ENCODE data around the gene PDE8B.
"Not testable (repeated sequence)": the region's sequence is repeated elsewhere in the genome, so short reads cannot be mapped to it uniquely, and the experiment has no call there.

PDE8B gene

DNA sequence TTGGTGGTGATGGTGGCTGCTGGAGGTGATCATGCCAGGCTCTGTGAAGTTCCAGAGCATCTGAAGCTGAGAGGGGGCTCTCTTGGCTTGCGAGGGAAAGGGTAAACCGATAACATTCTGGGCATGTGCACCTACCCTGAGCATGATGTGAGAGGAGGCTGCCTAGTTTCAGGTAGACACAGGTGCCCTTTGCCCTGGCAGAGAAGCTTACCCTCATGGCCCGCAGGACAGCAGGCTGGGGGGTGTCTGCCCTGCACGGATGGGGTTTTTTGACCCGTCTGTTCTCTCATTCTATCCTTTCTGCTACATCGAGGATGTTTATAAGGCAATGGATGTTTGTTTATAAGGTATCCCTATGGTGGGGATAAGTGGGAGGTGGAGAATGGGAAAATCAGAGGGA lies 148.8 kb downstream of the PDE8B start:
- no peak for DNase-seq (ENCODE audit: low read depth in 2 of 2)

- DNase-seq (ENCODE audit: low read depth in 2 of 2) = no peak
Measured at GRCh38 chr5:77360381-77360780, 149.9 kb downstream of the PDE8B start.

GRCh38 chr5:77360973-77361372 lies 150.5 kb downstream of the PDE8B start:
- DNase-seq (ENCODE audit: low read depth in 2 of 2) = no peak

DNA sequence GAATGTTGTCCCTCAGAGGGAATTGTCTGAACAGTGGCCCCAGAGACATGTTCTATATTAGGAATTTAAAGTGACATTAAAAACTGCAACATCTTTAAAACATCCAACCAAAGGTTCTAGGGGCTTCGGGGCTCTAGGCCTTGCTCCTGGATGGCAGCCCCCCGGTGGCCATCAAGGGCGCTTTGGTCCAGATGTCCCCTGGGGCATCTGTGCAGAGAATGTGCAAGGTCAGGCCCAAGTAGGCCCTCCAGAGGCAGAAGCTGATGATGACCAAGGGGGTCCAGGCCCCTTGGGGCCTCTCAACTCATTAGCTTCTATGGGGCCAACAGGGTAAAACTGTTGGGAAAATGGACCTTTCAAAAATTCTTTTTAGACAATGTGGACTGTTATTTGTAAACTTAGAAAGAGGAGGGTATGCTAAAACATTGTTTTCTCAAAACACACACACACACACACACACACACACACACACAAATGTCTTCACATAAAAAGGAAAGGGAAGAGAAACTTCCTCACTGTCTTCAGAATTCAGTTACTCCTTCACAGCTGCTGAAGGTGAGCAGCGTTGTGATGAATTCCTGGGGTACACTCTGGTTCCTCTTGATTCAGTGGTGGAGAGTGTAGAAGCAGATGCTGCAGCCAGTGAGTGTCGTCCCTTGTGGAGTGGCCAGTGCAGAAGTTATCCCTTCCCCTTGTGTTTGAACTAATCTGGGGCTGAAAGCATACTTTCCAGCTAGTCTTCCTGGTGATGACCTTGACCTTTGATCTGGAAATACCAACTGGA lies 156.4 kb downstream of the PDE8B start:
- DNase-seq (ENCODE audit: low read depth in 2 of 2) = no peak

GRCh38 chr5:77367741-77368140 lies 157.3 kb downstream of the PDE8B start:
- no peak for DNase-seq (ENCODE audit: low read depth in 2 of 2)

DNA sequence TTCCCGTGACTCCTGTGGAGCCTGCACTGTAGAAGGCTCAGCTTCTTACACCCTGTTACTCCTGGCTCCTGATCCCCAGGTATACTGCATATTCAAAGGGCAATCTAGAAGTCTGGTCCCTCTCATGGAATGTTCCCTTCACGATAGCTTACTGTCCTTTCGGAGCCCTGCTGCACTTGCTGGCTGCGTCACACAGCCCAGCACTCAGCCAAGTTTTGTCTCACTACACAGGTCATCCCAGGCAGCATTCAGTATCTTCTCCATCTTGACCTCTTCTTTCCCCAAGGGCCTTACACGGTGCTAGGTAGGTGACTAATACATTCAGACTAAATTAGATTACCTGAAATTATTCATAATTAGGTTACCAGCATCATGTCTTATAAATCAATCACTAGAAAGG lies 157.9 kb downstream of the PDE8B start:
- no peak for DNase-seq (ENCODE audit: low read depth in 2 of 2)

DNA sequence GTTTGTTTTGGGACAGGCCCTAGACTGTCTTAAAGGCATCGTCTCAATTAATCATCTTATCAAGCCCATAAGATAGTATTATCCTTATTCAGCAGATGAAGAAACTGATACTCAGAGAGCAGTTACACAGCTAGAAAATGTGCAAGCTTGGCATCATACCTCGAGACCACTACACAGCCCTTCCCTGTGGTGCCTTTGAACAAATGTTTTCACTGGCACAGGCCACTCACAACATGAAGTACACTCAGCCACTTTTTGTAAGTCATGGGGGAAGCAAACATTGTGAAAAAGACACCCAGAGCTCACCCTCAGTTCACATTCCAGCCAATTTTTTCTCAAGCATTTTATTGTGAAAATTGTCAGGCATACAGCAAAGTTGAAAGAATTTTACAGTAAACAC lies 159.1 kb downstream of the PDE8B start:
- no peak for DNase-seq (ENCODE audit: low read depth in 2 of 2)

DNA sequence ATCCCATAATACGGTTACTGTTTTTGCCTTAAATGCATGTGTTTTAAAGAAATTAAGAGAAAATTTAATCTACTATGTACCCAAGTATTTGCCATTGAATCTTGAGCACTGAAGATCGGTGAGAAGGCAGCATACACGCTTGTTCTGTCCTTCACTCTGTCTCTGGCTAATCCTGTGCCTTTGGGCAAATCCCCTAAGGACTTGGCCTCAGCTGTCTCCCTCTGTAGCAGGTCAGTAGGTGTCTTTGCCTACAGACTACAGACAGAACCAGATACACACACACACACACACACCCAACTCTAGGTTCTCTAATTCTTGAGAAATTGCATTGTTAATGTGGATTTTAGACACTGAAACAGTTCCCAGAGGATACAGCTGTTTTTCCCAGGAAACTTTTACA lies 164.2 kb downstream of the PDE8B start:
- no peak for DNase-seq (ENCODE audit: low read depth in 2 of 2)

DNA sequence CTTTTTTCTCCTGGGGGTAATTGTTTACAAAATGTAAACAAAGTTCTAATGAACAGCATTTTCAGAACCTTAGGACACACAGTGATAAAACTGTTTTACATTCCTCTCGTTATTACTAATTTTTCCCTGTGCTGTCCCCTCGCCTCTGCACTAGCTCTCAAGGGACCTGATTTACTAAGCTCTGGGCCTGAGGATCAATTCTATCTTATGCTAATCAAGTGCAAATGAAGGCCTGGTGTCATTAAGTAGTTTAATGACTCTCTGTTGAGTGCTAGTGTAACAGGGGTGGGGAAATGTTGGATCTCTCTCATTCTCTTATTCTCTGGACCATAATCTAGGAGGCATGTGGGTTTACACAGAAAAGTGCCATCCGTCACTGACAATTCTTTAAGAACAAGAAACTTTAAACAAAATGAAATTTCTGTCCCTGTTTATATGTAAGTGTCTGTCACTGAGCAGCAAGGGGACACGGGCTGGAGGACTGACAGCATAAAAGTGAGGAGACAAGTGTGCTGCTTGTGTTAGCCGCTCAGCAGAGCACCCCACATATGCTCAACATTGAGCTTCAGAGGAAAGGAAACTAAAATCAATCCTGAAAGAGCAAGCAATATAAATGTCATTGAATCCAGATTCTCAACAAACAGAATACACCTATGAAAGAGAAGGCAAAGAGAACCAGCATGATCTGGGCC lies 166.3 kb downstream of the PDE8B start:
- no peak for DNase-seq (ENCODE audit: low read depth in 2 of 2)

- peak in 1 of 2 donors; percentile 12 for DNase-seq (ENCODE audit: low read depth in 2 of 2)
Measured at GRCh38 chr5:77379558-77380061, 169.1 kb downstream of the PDE8B start.

DNA sequence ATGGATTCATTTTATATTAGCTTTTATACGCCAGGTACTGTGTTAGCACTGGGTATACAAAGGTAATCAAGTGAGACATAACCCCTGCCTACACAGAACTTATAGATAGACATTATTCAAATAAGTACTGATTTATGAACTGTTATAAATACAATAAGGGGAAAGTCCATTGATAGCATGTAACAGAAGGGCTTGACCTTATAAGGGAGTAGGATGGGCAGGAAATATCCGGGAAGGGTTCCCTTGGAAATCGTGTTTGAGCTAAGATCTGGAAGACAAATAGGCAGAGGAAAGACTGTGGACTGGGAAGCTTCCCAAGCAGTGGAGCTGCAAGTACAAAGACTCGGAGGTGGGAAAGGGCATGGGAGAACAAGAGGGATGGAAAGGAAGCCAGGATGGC lies 170.2 kb downstream of the PDE8B start:
- no peak for DNase-seq (ENCODE audit: low read depth in 2 of 2)

DNA sequence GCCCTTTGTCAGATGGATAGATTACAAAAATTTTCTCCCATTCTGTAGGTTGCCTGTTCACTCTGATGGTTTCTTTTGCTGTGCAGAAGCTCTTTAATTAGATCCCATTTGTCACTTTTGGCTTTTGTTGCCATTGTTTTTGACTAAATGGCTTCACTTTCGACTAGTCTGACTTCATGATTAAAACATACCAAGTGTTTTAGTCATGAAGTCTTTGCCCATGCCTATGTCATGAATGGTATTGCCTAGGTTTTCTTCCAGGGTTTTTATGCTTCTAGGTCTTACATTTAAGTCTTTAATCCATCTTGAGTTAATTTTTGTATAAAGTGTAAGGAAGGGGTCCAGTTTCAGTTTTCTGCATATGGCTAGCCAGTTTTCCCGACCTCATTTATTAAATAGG lies 172.9 kb downstream of the PDE8B start:
- DNase-seq (ENCODE audit: low read depth in 2 of 2) = not testable (repeated sequence)

GRCh38 chr5:77386340-77386739 lies 175.9 kb downstream of the PDE8B start:
- not testable (repeated sequence) for DNase-seq (ENCODE audit: low read depth in 2 of 2)

GRCh38 chr5:77389746-77390145 lies 179.3 kb downstream of the PDE8B start:
- DNase-seq (ENCODE audit: low read depth in 2 of 2) = no peak

DNA sequence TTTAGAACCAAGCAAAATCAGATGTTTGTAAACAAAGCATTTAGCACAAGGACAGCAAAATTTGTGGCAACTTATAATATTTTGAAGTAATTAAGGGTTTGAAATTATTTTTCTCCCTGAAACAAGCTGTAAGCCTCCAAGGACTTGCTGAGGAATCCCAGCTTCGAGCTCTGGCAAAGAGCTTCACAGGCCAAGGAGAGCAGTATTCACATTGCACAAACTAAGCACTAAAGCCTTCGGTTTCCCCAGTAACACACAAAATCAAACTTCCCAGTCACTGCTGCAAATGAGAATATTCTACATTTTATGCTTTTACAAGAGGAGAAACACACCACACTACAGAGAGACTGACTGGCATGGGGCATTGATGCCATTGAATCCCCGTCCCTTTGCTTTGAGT lies 179.7 kb downstream of the PDE8B start:
- no peak for DNase-seq (ENCODE audit: low read depth in 2 of 2)

GRCh38 chr5:77390795-77391194 lies 180.3 kb downstream of the PDE8B start:
- no peak for DNase-seq (ENCODE audit: low read depth in 2 of 2)

DNA sequence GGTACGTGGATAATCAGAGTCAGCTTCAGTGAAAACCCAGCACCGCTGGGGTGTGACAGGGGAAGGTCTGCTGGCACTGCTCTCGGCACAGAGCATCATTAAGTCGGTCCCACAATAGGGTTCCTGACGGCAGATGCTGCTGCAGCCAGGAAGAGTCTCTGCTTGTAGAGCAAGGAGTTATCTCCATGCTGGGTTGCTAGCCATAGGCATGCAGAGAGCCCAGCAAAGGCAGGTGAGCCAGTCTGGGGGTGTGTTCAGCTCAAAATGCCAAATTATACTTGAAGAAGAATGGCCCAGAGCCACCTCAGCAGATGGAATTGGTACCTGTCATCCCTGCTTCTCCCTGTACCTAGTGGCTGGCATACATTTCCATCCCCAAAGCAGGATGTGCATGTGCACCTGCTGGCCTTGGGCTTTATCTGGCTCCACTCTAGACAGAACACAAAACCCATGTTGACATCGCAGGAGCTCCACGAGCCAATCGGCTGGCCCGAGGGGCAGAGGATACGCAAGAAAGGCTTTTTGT lies 180.8 kb downstream of the PDE8B start:
- no peak for DNase-seq (ENCODE audit: low read depth in 2 of 2)

- DNase-seq (ENCODE audit: low read depth in 2 of 2) = no peak
Measured at GRCh38 chr5:77394064-77394715, 183.7 kb downstream of the PDE8B start.

DNA sequence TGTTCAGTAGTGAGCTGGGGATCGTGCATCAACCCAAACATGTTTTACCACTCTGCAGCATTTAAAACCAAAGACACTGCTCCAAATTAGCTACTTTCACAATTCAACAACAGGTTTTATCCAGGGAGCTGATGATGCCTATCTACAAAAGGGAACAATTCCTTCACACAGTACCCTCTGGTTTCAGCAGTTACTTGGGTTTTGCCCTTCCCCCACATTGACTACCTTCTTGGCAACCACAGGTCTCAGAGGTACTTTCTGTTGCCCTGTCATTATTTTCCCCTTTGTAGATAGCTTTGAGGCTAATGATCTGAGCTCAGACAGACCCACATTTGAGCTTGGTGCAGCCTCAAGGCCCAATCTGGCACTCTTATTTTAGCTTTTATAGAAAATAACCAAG lies 185.5 kb downstream of the PDE8B start:
- no peak for DNase-seq (ENCODE audit: low read depth in 2 of 2)

DNA sequence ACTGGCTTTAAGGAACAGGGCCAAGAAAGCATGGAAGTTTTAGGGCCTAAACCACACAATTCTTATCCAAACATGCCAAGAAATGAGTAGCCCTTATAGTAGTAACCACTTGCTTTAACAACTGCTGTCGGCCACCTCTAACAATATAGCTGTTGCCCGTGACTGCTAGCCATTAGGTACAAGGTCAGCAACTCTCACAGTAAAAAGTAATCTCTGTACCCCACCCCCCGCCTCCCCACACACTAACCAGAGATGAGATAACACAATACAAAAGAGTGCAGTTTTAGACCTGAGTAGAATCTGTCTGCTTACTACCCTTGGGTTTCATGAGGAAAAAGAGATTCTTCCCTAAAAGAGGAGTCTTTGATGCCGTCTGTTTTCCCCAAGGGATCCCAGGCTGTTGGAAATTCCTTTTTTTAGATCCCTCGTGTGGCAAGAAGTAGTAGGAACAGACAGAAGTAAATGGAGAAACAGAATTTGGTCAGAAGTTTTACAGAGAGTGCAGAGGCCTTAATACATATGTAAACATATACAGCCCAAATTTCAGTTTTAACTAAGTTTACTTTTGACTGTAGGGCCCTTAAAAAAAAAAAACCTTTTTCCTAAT lies 187.3 kb downstream of the PDE8B start:
- no peak for DNase-seq (ENCODE audit: low read depth in 2 of 2)

- no peak for DNase-seq (ENCODE audit: low read depth in 2 of 2)
Measured at GRCh38 chr5:77398458-77398857, 188.0 kb downstream of the PDE8B start.

- no peak for DNase-seq (ENCODE audit: low read depth in 2 of 2)
Measured at GRCh38 chr5:77398896-77399295, 188.4 kb downstream of the PDE8B start.
